Panc1 (cell line): ENCODE results near the gene SLCO6A1.

ENCODE experiments used
- POLR2AphosphoS5 ChIP-seq: IDR thresholded peaks from 2 replicates; pipeline ENCODE4 v1.6.1; 2012; ENCODE audit warnings: mild to moderate bottlenecking, low read depth, low read length, moderate library complexity
- REST ChIP-seq, 2 experiments: IDR thresholded peaks; 2 replicates each; pipeline ENCODE4 v1.6.1; 2011 to 2012; ENCODE audit warnings: low read depth in 2 of 2, control low read depth in 1 of 2, low read length in 1 of 2, mild to moderate bottlenecking in 1 of 2, moderate library complexity in 1 of 2; ENCODE audit not compliant: insufficient read depth in 1 of 2
- SIN3A ChIP-seq: IDR thresholded peaks from 2 replicates; pipeline ENCODE4 v1.6.1; 2012; ENCODE audit warnings: low read depth, mild to moderate bottlenecking, low read length, moderate library complexity, borderline replicate concordance; ENCODE audit not compliant: insufficient read depth
- TCF7L2 ChIP-seq: IDR thresholded peaks from 2 replicates; pipeline ENCODE4 v1.6.1; 2011; ENCODE audit warnings: mild to moderate bottlenecking, low read depth, low read length, inconsistent platforms
- TF ChIP-seq, protein P1 (sequence below): fragments of 450-650 bp; IDR thresholded peaks from 2 replicates; pipeline ENCODE4 v1.5.1; 2017; ENCODE audit warnings: mild to moderate bottlenecking

GRCh38 chr5:102523541-102524175 is 24.9 kb upstream of the SLCO6A1 start:
- TF ChIP-seq, protein P1, sequence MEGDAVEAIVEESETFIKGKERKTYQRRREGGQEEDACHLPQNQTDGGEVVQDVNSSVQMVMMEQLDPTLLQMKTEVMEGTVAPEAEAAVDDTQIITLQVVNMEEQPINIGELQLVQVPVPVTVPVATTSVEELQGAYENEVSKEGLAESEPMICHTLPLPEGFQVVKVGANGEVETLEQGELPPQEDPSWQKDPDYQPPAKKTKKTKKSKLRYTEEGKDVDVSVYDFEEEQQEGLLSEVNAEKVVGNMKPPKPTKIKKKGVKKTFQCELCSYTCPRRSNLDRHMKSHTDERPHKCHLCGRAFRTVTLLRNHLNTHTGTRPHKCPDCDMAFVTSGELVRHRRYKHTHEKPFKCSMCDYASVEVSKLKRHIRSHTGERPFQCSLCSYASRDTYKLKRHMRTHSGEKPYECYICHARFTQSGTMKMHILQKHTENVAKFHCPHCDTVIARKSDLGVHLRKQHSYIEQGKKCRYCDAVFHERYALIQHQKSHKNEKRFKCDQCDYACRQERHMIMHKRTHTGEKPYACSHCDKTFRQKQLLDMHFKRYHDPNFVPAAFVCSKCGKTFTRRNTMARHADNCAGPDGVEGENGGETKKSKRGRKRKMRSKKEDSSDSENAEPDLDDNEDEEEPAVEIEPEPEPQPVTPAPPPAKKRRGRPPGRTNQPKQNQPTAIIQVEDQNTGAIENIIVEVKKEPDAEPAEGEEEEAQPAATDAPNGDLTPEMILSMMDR = no peak
- no peak for TF ChIP-seq POLR2AphosphoS5
- TF ChIP-seq REST (IDR thresholded peaks at IDR 0.05; ENCODE audit: insufficient read depth in 1 of 2, low read depth in 2 of 2, low read length in 1 of 2) = no peak
- TF ChIP-seq SIN3A = no peak
- TF ChIP-seq TCF7L2 = no peak
